Activated CD4-positive, alpha-beta T cell treated with anti-CD3 and anti-CD28 coated beads, Interleukin-2, amount 50 U/mL, for 4 hours (primary cell): Measurements from ENCODE around the gene PHF13.
"Not testable (repeated sequence)": the region's sequence is repeated elsewhere in the genome, so short reads cannot be mapped to it uniquely, and the experiment has no call there.

ENCODE experiments used
- DNase-seq, 2 experiments: peaks; one replicate each; pipeline ENCODE4 v3.0.0-alpha.2; 2020

The PHF13 gene

DNA sequence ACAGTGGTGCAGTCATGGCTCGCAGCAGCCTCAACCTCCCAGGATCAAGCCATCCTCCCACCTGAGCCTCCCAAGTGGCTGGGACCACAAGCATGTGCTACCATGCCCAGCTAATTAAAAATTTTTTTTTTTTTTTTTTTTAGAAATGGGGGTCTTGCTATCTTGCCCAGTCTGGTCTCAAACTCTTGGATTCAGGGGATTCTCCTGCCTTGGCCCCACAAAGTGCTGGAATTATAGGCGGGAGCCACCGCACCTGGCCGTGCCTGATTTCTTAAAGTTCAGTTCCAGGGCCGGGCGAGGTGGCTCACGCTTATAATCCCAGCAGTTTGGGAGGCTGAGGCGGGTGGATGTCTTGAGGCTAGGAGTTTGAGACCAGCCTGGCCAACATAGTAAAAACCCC lies 17.5 kb downstream of the PHF13 start:
- DNase-seq: no peak

DNA sequence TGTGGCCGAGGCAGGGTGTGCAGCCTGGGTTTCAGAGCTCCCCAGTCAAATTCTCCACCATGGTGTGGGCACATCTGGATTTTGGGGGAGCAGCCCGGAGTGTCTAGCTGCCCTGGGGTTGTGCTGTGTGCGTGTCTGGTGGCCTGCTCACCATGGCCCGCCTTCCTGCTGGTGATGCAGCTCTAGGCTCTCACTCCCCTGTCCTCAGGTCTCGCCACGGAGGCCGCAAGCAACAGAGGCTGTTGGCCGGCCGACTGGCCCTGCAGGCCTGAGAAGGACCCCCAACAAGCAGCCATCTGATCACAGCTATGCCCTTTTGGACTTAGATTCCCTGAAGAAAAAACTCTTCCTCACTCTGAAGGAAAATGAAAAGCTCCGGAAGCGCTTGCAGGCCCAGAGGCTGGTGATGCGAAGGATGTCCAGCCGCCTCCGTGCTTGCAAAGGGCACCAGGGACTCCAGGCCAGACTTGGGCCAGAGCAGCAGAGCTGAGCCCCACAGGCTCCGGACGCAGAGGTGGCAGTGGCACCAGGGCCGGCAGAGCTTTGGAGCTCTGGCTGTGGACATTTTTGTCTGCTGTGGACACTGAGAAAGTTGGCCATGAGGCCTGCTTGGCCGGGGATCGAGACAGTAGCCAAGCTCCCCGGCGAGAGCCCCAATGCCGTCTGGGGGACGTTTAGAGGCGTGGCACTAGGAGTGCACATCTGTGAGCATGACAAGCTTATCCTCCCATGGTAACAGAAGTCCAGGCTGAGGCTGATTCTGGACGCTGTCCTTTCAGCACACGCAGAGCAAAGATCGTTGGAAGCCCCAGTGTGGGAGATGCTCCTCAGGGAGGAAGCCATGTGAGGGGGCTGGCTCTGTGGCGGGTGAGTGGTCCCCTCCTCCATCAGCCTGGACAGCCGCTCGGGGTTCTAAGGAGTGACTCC lies 19.3 kb downstream of the PHF13 start:
- DNase-seq: no peak

DNA sequence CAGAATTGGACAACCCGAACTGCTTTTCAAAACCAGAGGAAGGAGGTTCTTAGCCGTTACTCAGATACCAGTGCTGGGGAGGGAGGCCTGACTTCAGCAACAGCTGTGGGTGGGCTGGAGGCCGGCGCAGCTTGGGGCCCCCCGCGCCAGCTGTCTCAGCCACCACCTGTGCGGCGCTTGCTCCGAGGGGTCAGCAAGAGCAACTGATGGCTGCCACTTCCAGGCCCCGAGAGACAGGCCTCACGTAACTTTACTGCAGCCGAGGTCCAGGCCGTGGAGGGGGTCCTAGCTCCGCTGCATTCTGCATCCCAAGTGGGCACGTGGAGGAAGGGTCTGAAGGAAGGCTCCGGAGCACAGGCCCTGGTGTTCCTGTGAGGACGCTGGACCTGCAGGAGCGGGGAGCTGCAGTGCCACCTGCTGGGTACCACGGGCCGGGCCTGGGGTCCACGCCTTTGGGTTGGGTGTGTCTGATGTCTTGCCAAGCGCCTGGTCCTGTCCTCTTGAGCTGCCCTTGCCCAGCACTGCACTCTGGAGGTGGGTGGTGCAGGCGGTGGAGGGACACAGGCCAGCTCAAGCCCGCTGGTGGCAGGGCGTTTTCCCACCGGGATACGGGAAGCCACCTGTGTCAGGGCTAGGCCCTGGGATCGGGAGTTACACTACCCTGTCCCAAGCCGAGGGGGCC lies 21.0 kb downstream of the PHF13 start:
- peak; percentile 35 to 46 for DNase-seq

DNA sequence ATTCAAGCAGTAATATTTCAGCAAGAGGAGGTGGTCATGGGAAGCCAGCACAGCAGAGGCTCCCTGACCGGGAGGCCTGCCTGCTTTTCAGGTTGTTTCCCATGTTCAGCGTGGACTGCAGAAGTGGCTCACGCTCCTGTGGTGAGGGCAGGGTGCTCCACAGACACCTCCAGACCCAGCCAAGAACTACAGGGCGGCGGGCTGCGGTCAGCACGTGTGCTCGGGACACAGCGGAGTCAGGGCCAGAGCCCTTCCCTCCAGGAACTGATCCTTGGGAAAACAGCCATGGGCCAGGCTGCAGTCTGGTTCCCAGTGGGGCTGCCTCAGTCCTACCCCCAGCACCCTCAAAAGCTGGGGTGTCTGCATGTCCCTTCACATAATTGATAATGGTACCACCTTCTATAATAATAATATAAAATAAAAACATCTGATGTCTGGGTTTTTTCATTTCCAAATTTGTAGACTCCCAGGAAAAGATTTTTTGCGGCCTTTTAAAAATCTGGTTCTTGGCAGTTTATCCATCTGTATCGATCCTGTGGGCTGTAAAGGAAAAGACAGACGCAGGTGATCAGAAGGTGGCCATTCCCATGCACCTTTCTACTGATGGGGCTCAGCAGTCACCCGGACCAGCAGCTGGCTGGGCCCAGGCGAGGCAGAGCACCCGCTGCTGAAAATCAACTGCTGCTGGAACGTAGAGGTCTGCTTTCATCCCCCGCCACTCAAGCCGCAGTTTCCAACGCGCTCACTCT lies 21.8 kb downstream of the PHF13 start:
- no peak for DNase-seq

DNA sequence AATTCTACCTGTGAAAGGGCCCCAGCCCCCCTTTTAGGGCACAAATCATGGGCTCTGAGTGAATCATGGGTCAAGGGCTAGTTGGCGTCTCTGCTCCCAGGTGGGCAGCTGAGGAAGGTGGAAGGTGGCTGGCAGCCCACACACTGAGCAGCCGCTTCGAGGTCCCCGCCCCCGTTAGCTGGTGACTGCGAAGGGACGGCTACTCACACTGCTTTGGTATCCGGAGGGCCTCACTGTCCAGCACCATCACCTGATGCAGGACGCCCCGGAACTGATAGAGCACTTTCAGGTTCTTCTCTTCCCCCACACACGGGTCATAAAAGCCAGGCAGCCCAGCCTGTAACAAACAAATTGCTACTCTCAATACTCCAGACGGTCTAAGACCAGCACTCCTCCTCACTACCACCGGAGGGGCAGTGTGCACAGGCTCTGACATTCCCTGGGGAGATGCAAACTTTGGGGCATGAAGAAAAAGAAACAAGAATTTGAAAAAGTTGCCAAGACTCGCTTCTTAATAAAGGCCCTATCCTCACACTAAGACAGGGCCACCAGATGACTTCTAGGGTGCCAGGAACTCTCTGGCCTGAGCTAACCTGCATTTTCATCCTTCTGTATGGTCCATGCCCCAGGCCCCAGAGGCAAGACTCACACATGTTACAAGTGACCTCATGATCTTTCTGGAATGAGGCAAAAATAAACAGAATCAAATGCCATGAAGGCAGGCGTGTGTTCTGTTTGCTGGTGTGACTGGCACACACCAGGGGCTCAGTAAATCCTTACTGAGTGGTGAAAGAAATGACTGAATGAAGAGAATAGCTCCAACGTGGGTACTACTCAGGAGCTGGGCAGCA lies 22.6 kb downstream of the PHF13 start:
- DNase-seq: no peak

DNA sequence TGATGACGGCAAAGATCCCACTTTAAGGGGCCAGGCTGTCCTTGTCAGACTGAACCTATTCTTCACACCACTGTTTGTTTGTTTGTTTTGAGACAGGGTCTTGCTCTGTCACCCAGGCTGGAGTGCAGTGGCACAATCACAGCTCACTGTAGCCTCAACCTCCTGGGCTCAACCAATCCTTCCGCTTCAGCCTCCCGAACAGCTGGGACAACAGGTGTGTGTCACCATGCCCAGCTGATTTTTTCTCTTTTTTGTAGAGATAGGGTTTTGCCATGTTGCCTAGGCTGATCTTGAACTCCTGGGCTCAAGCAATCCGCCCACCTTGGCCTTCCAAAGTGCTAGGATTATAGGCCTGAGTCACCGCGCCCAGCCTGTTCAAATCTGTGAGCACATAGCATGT lies 23.2 kb downstream of the PHF13 start:
- DNase-seq: not testable (repeated sequence)

DNA sequence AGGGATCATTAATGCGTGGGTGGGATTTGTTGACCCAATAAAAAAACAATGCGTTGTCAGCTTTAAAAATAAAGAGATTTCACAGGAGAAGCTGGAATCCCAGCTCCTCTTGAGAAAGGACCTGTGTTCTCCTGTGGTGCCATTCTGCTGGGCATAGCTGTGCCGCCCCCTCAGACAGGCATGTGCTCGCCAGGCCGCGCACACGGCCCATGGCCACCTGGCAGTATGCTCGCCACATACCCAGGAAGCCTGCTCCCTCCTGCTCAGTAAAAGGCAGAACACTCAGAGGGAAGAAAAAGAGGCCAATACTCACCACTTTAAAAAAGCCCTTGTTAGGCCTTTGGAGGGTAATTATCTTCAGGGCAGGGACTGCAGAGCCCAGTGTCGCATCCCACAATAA lies 24.2 kb downstream of the PHF13 start:
- DNase-seq: no peak

DNA sequence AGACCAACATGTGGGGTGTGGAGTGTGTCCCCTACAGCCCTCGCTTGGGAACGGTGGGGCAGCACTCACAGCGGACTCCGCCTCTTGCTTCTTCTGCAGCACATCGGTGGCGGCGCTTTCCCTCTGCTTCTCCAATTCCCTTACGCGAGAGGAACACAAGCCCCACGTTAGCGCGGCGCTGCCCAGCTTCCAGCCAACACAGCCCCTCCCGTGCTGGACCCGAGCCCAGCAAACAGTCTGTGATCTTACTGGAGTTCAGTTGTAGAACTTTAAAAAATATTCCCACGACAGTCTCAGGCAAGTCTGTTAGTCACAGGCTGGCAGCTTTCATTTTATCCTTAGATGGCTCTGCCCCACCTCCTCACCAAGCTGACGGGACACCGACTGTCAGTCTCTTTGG lies 24.7 kb downstream of the PHF13 start:
- no peak for DNase-seq

DNA sequence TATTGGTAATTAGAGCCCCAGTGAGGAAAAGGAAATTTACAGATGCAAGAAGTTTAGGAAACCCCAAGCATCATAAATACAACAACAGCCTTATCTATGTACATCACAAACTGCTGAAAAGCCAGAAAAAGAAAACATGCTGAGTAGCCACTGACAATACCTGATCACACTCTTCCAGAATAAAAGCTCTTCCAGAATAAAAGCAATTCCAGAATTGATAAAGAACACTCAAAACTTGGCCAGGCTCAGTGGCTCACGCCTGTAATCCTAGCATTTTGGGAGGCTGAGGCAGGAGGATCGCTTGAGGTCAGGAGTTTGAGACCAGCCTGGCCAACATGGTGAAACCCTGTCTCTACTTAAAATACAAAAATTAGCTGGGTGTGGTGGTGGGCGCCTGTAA lies 27.3 kb downstream of the PHF13 start:
- not testable (repeated sequence) for DNase-seq

DNA sequence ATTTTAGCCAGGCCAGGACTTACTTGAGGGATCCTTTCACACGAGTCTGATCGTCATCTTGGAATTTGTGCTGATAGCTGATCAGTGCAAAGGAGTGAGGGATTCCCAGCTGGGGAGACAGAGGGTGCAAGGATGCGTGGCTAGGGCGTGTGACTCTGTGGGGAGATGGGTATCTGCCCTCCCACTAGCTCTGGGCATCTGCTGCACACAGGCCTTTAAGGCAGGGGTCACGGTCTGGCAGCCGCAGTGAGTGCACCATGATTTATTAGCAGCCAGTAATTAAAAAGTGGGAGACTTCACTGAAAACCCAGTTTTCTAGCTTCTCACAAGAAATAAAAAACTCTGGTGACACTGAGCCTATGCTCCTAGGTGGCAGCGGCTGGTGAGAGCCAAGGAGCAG lies 31.5 kb downstream of the PHF13 start:
- no peak for DNase-seq

DNA sequence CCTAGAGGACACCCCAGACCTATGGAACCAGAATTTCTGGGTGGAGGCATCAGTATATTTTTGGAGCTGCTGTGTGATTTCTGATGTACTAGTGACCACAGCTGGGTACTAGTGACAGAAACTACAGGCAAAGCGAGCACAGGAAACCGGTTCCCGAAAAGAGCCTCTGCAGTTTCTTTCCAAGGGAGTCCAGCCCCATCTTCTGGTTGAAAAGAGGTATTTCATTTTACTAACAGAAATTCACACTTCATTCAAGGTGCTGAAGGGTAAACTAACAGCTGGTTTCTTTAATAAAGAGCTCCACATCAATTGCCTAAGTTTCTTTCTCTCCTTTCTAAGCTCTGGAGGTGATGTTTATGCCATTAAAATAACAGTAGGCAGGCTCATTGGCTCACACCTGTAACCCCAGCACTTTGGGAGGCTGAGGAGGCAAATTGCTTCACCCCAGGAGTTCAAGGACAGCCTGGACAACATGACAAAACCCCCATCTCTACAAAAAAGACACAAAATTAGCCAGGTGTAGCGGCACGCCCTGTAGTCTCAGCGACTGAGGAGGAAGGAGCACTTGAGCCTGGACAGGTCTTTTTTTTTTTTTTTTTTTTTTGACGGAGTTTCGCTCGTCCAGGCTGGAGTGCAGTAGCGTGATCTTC lies 33.1 kb downstream of the PHF13 start:
- DNase-seq: peak; percentile 8 to 15

DNA sequence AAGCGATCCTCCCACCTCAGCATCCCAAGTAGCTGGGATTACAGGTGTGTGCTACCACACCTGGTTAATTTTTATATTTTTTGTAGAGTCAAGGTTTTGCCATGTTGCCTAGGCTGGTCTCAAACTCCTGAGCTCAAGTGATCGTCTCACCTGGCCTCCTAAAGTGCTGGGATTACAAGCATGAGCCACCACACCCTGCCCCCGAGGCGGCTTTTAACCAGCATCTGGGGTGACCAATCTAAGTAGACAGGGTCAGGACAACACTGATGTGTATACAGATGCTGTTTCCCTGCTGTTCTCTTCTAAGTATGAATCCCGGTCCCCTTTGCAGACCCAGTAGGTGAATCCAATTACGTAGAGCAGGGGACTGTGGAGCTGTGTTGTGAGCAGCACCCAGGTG lies 35.0 kb downstream of the PHF13 start:
- no peak for DNase-seq

DNA sequence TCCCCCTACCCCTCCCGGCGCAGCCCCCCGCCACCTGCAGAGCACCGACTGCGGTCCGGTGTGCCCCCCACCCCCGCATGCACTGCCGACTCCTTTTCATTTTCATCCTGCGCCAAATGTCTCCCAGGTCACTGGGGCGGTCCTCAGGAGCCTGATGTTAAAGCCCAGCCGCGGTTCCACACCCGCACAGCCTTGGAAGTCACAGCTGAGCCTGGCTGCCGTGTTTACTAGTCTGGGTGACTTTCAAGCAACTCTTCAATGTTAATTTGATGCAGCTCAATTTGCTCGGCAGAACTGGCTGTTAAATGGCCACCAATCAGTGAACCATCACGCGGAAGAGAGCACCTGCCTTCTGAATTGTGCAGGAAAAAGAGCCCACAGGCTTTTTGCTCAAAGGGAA lies 38.4 kb downstream of the PHF13 start:
- DNase-seq: no peak

DNA sequence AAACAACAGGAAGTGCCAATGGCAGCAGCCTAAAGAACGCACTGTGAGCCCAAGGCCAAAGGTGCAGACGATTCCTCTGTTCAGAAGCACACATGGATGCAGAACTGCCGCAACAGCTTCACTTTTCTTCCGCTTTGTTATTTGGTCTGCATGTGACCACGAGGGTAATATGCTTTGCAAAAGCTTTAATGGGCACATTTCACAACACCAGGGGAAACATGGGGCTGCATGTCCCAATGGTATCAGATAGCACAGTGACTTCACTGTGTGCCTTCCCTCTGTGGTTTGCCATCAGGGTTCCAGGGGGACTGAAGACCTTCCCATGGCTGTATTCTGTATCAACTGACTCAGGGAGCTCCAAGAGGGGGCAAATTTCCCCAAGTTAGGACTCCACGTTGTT lies 39.5 kb downstream of the PHF13 start:
- DNase-seq: no peak

DNA sequence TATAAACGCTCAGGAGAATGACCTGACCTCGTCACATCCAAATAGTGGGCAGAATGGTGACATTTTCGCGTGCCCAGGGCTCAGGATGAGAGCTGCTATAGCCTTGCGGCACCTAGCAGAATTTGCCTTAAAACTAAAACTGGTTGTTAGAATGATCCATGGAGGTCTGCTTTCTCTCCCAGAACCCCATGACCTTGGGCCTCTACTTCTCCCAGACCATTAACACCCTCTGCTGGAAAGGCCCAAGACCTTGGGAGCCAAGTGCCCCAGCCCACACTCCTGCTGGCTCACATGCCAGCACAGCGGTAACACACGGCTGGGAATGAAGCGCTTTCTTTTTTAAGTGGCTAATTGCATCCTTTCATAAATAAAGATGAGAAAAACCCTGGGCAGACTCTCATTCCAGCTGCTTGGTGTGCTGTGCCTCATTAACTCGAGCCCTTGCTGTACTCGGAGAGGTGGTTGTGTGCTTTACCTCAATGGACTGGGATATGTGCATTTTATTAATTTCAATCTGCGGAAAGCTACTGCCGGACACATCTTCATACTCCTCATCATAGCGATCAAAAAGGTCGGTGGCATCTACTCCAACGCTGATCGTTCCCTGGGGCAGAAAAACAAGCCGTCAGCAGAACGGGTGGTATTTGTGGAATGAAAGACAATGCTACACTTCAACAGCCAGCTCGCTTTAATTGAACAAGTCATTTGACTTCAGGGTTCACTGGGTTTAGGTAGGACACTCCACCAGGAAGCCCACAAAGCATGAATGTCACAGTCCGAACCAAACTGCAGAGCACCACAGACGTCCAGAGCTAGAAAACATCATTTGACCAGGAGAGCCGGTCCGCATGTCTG lies 40.1 kb downstream of the PHF13 start:
- DNase-seq: no peak

DNA sequence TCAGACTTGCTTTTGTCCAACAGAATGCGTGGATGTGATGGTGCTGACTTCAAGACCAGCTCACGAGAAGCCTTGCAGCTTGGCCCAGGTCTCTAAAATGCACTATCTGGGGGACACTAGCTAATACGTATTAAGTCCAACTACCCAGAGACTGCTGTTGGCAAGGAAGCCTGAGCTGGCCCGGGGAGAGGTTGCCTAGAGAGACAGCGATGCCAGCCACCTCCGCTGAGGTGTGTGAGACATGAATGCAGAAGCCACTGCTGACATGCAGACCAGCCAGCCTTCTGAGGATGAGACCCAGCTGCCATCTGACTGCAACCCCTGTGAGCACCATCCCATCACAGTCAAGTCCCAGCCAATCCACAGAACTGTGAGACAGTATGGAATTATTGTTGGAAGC lies 43.6 kb downstream of the PHF13 start:
- no peak for DNase-seq

DNA sequence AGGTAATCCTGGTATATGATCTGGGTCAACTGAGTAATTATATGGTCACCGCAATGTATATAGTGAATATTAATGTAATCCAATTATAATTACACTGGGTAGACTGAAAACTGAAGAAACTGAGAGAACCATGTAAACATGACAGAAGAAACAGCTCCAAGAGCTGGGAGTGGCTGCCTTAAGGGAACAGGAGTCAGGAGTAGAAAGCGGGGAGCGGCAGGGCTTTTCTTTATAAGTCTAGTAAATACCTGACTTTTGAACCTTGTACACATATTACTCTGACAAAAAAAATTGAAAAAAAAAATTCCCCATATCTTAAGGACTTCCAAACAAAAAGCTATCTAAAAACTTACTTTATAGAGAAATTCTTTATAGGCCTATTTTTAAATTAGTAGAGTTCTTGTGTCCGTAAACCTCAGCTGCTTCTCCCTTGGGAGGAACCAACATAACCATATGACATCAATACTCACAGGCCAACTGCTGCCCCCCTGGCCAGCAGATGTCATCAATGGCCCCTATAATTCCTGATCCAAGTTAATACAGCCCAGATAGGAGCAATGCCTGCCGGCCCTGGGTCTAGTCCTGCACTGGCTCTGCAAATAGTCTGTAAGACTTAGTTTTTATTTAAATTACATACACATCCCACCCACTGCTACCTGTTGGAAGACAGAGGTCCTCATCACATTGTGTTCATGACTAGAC lies 45.0 kb downstream of the PHF13 start:
- DNase-seq: no peak

DNA sequence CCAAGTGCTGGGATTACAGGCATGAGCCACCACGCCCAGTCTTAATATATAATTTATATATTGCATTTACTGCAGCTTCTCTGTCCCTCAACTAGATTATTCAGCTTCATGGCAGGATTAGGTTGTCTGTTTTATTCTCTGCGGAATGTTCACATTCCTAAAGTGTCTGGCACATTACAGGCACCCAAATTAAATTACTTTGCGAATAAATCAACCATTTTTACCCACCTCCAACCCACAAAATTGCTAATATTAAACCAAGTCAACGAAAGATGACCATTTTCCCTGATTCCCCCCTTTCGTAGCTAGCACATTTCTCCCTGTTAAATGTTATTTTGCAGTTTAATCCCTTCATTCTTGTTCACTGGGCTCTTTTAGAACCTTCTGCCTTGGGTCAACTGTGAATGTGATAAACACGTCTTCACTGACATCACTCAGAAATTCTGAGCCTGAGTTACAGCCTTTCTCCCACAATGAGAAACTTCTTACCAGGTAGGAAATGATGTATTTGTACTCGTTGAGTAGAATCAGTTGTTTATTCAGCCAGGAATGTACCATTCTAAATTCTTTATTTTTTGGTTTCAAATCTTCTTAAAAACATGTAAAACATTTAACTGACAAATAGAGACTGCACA lies 47.0 kb downstream of the PHF13 start:
- DNase-seq: no peak

DNA sequence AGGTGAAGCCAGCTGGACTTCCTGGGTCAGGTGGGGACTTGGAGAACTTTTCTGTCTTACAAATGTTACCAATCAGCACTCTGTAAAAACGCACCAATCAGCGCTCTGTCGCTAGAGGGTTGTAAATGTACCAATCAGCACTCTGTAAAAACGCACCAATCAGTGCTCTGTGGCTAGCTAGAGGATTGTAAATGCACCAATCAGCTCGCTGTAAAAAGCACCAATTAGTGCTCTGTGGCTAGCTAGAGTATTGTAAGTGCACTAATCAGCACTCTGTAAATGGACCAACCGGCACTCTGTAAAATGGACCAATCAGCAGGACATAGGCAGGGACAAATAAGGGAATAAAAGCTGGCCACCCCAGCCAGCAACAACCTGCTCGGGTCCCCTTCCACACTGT lies 48.9 kb downstream of the PHF13 start:
- not testable (repeated sequence) for DNase-seq

DNA sequence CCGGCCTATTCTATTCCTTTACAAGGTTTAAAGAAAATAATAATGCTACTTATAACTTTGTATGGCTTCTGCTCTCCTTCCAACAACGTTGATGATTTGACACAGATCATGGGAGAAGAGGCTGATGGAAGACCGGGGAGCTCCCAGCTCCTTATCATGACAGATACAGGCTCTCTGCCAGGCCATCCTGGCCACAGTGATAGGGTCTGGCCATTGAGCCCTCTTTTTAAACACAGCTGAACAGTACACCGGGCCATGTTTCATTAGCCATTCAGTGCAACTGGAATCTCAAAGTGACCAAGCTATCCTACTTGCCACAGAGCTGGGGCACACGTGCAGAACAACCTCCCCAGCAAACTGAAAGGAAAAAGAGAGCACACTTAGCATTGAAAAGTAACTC lies 53.2 kb downstream of the PHF13 start:
- no peak for DNase-seq
